ENCODE measurements around the gene QRSL1.

- TF ChIP-seq, protein P1, sequence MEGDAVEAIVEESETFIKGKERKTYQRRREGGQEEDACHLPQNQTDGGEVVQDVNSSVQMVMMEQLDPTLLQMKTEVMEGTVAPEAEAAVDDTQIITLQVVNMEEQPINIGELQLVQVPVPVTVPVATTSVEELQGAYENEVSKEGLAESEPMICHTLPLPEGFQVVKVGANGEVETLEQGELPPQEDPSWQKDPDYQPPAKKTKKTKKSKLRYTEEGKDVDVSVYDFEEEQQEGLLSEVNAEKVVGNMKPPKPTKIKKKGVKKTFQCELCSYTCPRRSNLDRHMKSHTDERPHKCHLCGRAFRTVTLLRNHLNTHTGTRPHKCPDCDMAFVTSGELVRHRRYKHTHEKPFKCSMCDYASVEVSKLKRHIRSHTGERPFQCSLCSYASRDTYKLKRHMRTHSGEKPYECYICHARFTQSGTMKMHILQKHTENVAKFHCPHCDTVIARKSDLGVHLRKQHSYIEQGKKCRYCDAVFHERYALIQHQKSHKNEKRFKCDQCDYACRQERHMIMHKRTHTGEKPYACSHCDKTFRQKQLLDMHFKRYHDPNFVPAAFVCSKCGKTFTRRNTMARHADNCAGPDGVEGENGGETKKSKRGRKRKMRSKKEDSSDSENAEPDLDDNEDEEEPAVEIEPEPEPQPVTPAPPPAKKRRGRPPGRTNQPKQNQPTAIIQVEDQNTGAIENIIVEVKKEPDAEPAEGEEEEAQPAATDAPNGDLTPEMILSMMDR (IDR thresholded peaks at IDR 0.05), result no peak
- no peak for TF ChIP-seq POLR2A (IDR thresholded peaks at IDR 0.05)
Observed at GRCh38 chr6:106666282-106667021, 37.1 kb downstream of the QRSL1 start.
